IMR-90 (cell line): ENCODE measurements around the gene LDLRAD4. TPM values are rescaled to one million over a fixed set of nuclear protein-coding genes. Genes with fewer than 3 reads are reported as not detected.
"Not testable (repeated sequence)": the region's sequence is repeated elsewhere in the genome, so short reads cannot be mapped to it uniquely, and the experiment has no call there.

Experiments
- ATAC-seq: fragments of 200-7000 bp; cut with Tn5 transposase; 2 replicates; pipeline ENCODE4 v1.9.1; 2020; ENCODE audit warnings: low read depth, mild to moderate bottlenecking, moderate library complexity
- BruUV-seq: library from RNA; stranded (reverse); fragments of 400-500 nt; replicated peaks from 2 replicates; lab custom pipeline; 2021; lab: Mats Ljungman, UMichigan
- CTCF ChIA-PET: fragments of 300-600 bp; formaldehyde crosslinking; extraction: SDS; loops from one replicate; lab custom pipeline; 2021; ENCODE audit warnings: antibody characterized with exemption; lab: Yijun Ruan, JAX
- POLR2A ChIA-PET: fragments of 300-600 bp; sonication (Branson Sonifier 250); formaldehyde crosslinking; loops from one replicate; lab custom pipeline; 2022; ENCODE audit warnings: antibody characterized with exemption; ENCODE audit not compliant: unreplicated experiment; lab: Charles Lee
- DNase-seq: peaks from one replicate; pipeline ENCODE4 v3.0.0; 2013
- H2AFZ ChIP-seq: replicated peaks from 2 replicates; pipeline ENCODE3; 2013; ENCODE audit warnings: low read length, mild to moderate bottlenecking; ENCODE audit not compliant: poor library complexity
- H2AK5ac ChIP-seq: 2 replicates; pipeline ENCODE4 v1.6.1; 2013; ENCODE audit warnings: low read depth, low read length, inconsistent platforms
- H2AK9ac ChIP-seq: replicated peaks from 2 replicates; pipeline ENCODE3; 2013; ENCODE audit warnings: mild to moderate bottlenecking, low read depth, low read length, moderate library complexity; ENCODE audit not compliant: poor library complexity
- H2BK120ac ChIP-seq: 2 replicates; pipeline ENCODE4 v1.6.1; 2013; ENCODE audit warnings: low read depth, low read length, inconsistent platforms
- H2BK15ac ChIP-seq: 3 replicates; pipeline ENCODE4 v1.6.1; 2013; ENCODE audit warnings: low read depth, low read length, inconsistent platforms
- H2BK20ac ChIP-seq: 2 replicates; pipeline ENCODE4 v1.6.1; 2013; ENCODE audit warnings: low read depth, mild to moderate bottlenecking, inconsistent platforms, low read length, moderate library complexity
- H2BK5ac ChIP-seq: 2 replicates; pipeline ENCODE4 v1.6.1; 2013; ENCODE audit warnings: mild to moderate bottlenecking, low read depth, low read length, inconsistent platforms; ENCODE audit not compliant: poor library complexity, severe bottlenecking
- H3K14ac ChIP-seq: replicated peaks from 2 replicates; pipeline ENCODE4 v1.6.1; 2013; ENCODE audit warnings: low read depth, low read length, inconsistent platforms
- H3K18ac ChIP-seq: 2 replicates; pipeline ENCODE4 v1.6.1; 2013; ENCODE audit warnings: low read depth, low read length, control low read depth
- H3K23ac ChIP-seq: 2 replicates; pipeline ENCODE4 v1.6.1; 2013; ENCODE audit warnings: low read depth, low read length, inconsistent platforms
- H3K27ac ChIP-seq: 2 replicates; pipeline ENCODE4 v1.5.1; 2013; ENCODE audit warnings: mild to moderate bottlenecking, control low read depth, low read length; ENCODE audit not compliant: insufficient read depth
- H3K27me3 ChIP-seq: 2 replicates; pipeline ENCODE4 v1.6.1; 2013; ENCODE audit warnings: low read length; ENCODE audit not compliant: control insufficient read depth, insufficient read depth
- H3K36me3 ChIP-seq: 2 replicates; pipeline ENCODE4 v1.6.1; 2013; ENCODE audit warnings: low read length, mixed read lengths; ENCODE audit not compliant: control insufficient read depth, insufficient read depth
- H3K4ac ChIP-seq: 2 replicates; pipeline ENCODE4 v1.6.1; 2013; ENCODE audit warnings: low read depth, low read length, inconsistent platforms
- H3K4me1 ChIP-seq: 2 replicates; pipeline ENCODE4 v1.6.1; 2013; ENCODE audit warnings: low read length, mixed read lengths; ENCODE audit not compliant: control insufficient read depth, insufficient read depth
- H3K4me2 ChIP-seq: 2 replicates; pipeline ENCODE4 v1.6.1; 2013; ENCODE audit warnings: low read depth, mild to moderate bottlenecking, control low read depth, low read length, moderate library complexity
- H3K4me3 ChIP-seq: 2 replicates; pipeline ENCODE4 v1.5.1; 2013; ENCODE audit warnings: low read depth, mild to moderate bottlenecking, control low read depth, low read length, moderate library complexity; ENCODE audit not compliant: insufficient read depth
- H3K56ac ChIP-seq: 2 replicates; pipeline ENCODE4 v1.6.1; 2013; ENCODE audit warnings: low read length, inconsistent platforms; ENCODE audit not compliant: insufficient read depth; ENCODE audit errors: extremely low read depth
- H3K79me1 ChIP-seq, 2 experiments: 2 replicates each; pipeline ENCODE4 v1.6.1; 2013; ENCODE audit warnings: low read length in 2 of 2, inconsistent platforms in 1 of 2, low read depth in 1 of 2
- H3K9ac ChIP-seq: 2 replicates; pipeline ENCODE4 v1.6.1; 2013; ENCODE audit warnings: low read depth, low read length, control low read depth
- H3K9me1 ChIP-seq: 2 replicates; pipeline ENCODE4 v1.6.1; 2013; ENCODE audit warnings: low read length, inconsistent platforms; ENCODE audit not compliant: insufficient read depth
- H3K9me3 ChIP-seq: 2 replicates; pipeline ENCODE4 v1.6.1; 2013; ENCODE audit warnings: low read length; ENCODE audit not compliant: control insufficient read depth, insufficient read depth
- H4K20me1 ChIP-seq: 2 replicates; pipeline ENCODE4 v1.6.1; 2013; ENCODE audit warnings: low read length, inconsistent platforms; ENCODE audit not compliant: insufficient read depth
- H4K5ac ChIP-seq: 2 replicates; pipeline ENCODE4 v1.6.1; 2013; ENCODE audit warnings: mild to moderate bottlenecking, low read depth, low read length, control low read depth
- H4K8ac ChIP-seq, 2 experiments: 2 replicates each; pipeline ENCODE4 v1.6.1; 2013; ENCODE audit warnings: low read depth in 2 of 2, low read length in 2 of 2, control low read depth in 1 of 2, inconsistent platforms in 1 of 2
- H4K91ac ChIP-seq: 2 replicates; pipeline ENCODE4 v1.6.1; 2013; ENCODE audit warnings: low read depth, low read length, inconsistent platforms; ENCODE audit not compliant: insufficient read depth
- WGBS, 2 experiments: methylation state at CpG; one replicate each; pipeline versions ENCODE4 v1.1.5 to v1.1.7; 2013; ENCODE audit warnings: missing lambda C conversion rate in 2 of 2; ENCODE audit not compliant: insufficient read length in 1 of 2; ENCODE audit errors: extremely low coverage in 2 of 2; 5-methylcytosine and 5-hydroxymethylcytosine counted together
- dilution Hi-C: fragments of 300-500 bp; cut with HindIII; formaldehyde crosslinking; loops from one replicate; pipeline ENCODE4 v1.14.3; 2018; ENCODE audit warnings: low sequenced_read_pairs; ENCODE audit not compliant: unreplicated experiment
- in situ Hi-C: fragments of 300-500 bp; cut with MboI; formaldehyde crosslinking; loops from 3 replicates; pipeline ENCODE4 v1.14.3; 2019; ENCODE audit warnings: low sequenced_read_pairs, inconsistent platforms, mixed read lengths
- intact Hi-C: fragments of 100-400 bp; cut with micrococcal nuclease; formaldehyde crosslinking; loops from 2 replicates; pipeline ENCODE4 v1.10.0; 2022
- polyA plus RNA-seq, 3 experiments: library from polyadenylated mRNA; depleted of rRNA; stranded (reverse); fragments of >200 nt; gene quantifications; 2 replicates each; pipeline ENCODE4 v1.2.3, GENCODE V29; 2012; ENCODE audit warnings: low replicate concordance in 1 of 3
- total RNA-seq: library from RNA; depleted of rRNA; stranded (reverse); fragments of >200 nt; gene quantifications from 2 replicates; pipeline ENCODE4 v1.2.3, GENCODE V29; 2012

The LDLRAD4 gene
- total and polyA plus RNA-seq, 2 of the 4 experiments (the other 2 are of a cell fraction), result not detected

GRCh38 chr18:13608024-13608562, 389.5 kb downstream of the LDLRAD4 start:
- H3K79me1 ChIP-seq, CTCF ChIA-PET, H3K36me3 ChIP-seq, DNase-seq, BruUV-seq, in situ Hi-C loops, H2BK15ac ChIP-seq, H2BK5ac ChIP-seq, intact Hi-C loops, dilution Hi-C loops, H3K9me3 ChIP-seq, H3K9me1 ChIP-seq, H4K8ac ChIP-seq, H3K23ac ChIP-seq, H3K4me1 ChIP-seq, H4K20me1 ChIP-seq, H3K56ac ChIP-seq, ATAC-seq, H3K4me2 ChIP-seq, H4K91ac ChIP-seq, H3K18ac ChIP-seq, H3K9ac ChIP-seq, H2BK20ac ChIP-seq, POLR2A ChIA-PET, H2AK9ac ChIP-seq, H3K4ac ChIP-seq, H4K5ac ChIP-seq, H3K14ac ChIP-seq, H3K4me3 ChIP-seq, H2AK5ac ChIP-seq, H2BK120ac ChIP-seq, H3K27ac ChIP-seq, H2AFZ ChIP-seq: not testable (repeated sequence)
- no CpG with 5 or more reads among the region's 10 CpGs for WGBS, 2 experiments
- peaks cover 20% of the 10 kb centered on the region for H3K27me3 ChIP-seq
